Esophagus (tissue), 2 donors: ENCODE results near the gene IL2RA. TPM values are rescaled to one million over a fixed set of nuclear protein-coding genes. Genes with fewer than 3 reads are reported as not detected.

Source experiments
- H3K27ac ChIP-seq, 2 donors: one replicate each; pipeline ENCODE4 v1.5.1; 2013; ENCODE audit warnings: low read depth in 2 of 2, mild to moderate bottlenecking in 2 of 2, inconsistent platforms in 1 of 2, low read length in 1 of 2, moderate library complexity in 1 of 2
- H3K27me3 ChIP-seq, 2 donors: one replicate each; pipeline ENCODE4 v1.6.1; 2013; ENCODE audit warnings: low read length in 2 of 2, control low read depth in 1 of 2, mild to moderate bottlenecking in 1 of 2; ENCODE audit not compliant: insufficient read depth in 2 of 2, control insufficient read depth in 1 of 2
- H3K36me3 ChIP-seq, 2 donors: one replicate each; pipeline ENCODE4 v1.6.1; 2013; ENCODE audit warnings: low read length in 1 of 2; ENCODE audit not compliant: control insufficient read depth in 2 of 2, insufficient read depth in 2 of 2
- H3K4me1 ChIP-seq, 2 donors: one replicate each; pipeline ENCODE4 v1.6.1; 2013; ENCODE audit warnings: low read length in 1 of 2; ENCODE audit not compliant: control insufficient read depth in 2 of 2, insufficient read depth in 2 of 2
- H3K4me3 ChIP-seq, 2 donors: one replicate each; pipeline ENCODE4 v1.5.1; 2013; ENCODE audit warnings: low read length in 2 of 2, mild to moderate bottlenecking in 2 of 2, low read depth in 1 of 2, moderate library complexity in 1 of 2
- H3K9me3 ChIP-seq, 2 donors: one replicate each; pipeline ENCODE4 v1.6.1; 2013; ENCODE audit warnings: mild to moderate bottlenecking in 2 of 2, low read depth in 1 of 2, low read length in 1 of 2, moderate library complexity in 1 of 2; ENCODE audit not compliant: control insufficient read depth in 2 of 2, insufficient read depth in 1 of 2
- WGBS, 2 donors: extraction: QIAGEN DNeasy Blood & Tissue Kit; methylation state at CpG; one replicate each; pipeline ENCODE4 v1.1.7; 2013; 5-methylcytosine and 5-hydroxymethylcytosine counted together
- polyA plus RNA-seq, 2 donors: library from polyadenylated mRNA; stranded (reverse); fragments of 200-250 nt; gene quantifications; one replicate each; pipeline ENCODE4 v1.2.3, GENCODE V29; 2013
- donor health status: healthy with polysubstance abuse.
- donor health status: Bipolar disorder and iron deficiency.

IL2RA gene
- polyA plus RNA-seq, 2 donors: 0.16 to 0.18 TPM

GRCh38 chr10:6100370-6100769 is 38.2 kb upstream of the IL2RA start:
- Histone ChIP-seq H3K27ac (no peak overlapping the region), H3K4me3 (no peak overlapping the region), H3K36me3 (peaks cover 3 to 14% of the 10 kb centered on the region in 2 donors), H3K27me3 (no peaks in the 10 kb centered on the region), H3K9me3 (no peaks in the 10 kb centered on the region), H3K4me1 (peaks cover 0 to 2% of the 10 kb centered on the region in 2 donors)
- 75 to 83% methylated on average over 1 of the region's 1 CpG for WGBS, 2 donors

- peaks cover 0 to 2% of the 10 kb centered on the region in 2 donors for H3K4me1 ChIP-seq
- no peaks in the 10 kb centered on the region for H3K9me3 ChIP-seq
- WGBS, 2 donors: 90% methylated on average over 7 of the region's 7 CpGs
- H3K27ac ChIP-seq: no peak overlapping the region
- peaks cover 3 to 12% of the 10 kb centered on the region in 2 donors for H3K36me3 ChIP-seq
- H3K4me3 ChIP-seq: no peak overlapping the region
- no peaks in the 10 kb centered on the region for H3K27me3 ChIP-seq
Measured at GRCh38 chr10:6098156-6098555, 36.0 kb upstream of the IL2RA start.

- Histone ChIP-seq H3K27me3 (no peaks in the 10 kb centered on the region), H3K27ac (no peak overlapping the region), H3K4me3 (no peak overlapping the region), H3K36me3 (peaks cover 3 to 10% of the 10 kb centered on the region in 2 donors), H3K4me1 (peaks cover 0 to 2% of the 10 kb centered on the region in 2 donors), H3K9me3 (no peaks in the 10 kb centered on the region)
- 93 to 98% methylated on average over 5 of the region's 5 CpGs for WGBS, 2 donors
Measured at GRCh38 chr10:6097063-6097462, 34.9 kb upstream of the IL2RA start.

GRCh38 chr10:6095810-6096570 is 33.8 kb upstream of the IL2RA start:
- peaks cover 3 to 7% of the 10 kb centered on the region in 2 donors for H3K36me3 ChIP-seq
- H3K9me3 ChIP-seq: no peaks in the 10 kb centered on the region
- H3K27ac ChIP-seq: no peak overlapping the region
- H3K4me3 ChIP-seq: no peak overlapping the region
- H3K27me3 ChIP-seq: no peaks in the 10 kb centered on the region
- peaks cover 0 to 4% of the 10 kb centered on the region in 2 donors for H3K4me1 ChIP-seq
- WGBS, 2 donors: 79 to 80% methylated on average over 12 of the region's 12 CpGs

- Histone ChIP-seq H3K27me3 (no peaks in the 10 kb centered on the region), H3K9me3 (no peaks in the 10 kb centered on the region), H3K36me3 (peaks cover 2 to 4% of the 10 kb centered on the region in 2 donors), H3K4me3 (no peak overlapping the region), H3K27ac (no peak overlapping the region), H3K4me1 (peaks cover 0 to 4% of the 10 kb centered on the region in 2 donors)
- 69 to 73% methylated on average over 2 of the region's 2 CpGs for WGBS, 2 donors
Measured at GRCh38 chr10:6092731-6093130, 30.6 kb upstream of the IL2RA start.

- H3K4me1 ChIP-seq: peaks cover 0 to 4% of the 10 kb centered on the region in 2 donors
- no peak overlapping the region for H3K27ac ChIP-seq
- H3K36me3 ChIP-seq: no peaks in the 10 kb centered on the region
- H3K27me3 ChIP-seq: no peaks in the 10 kb centered on the region
- 28 to 38% methylated on average over 1 of the region's 1 CpG for WGBS, 2 donors
- no peaks in the 10 kb centered on the region for H3K9me3 ChIP-seq
- no peak overlapping the region for H3K4me3 ChIP-seq
Measured at GRCh38 chr10:6091630-6092029, 29.5 kb upstream of the IL2RA start.

GRCh38 chr10:6089334-6090219 is 27.4 kb upstream of the IL2RA start:
- Histone ChIP-seq H3K27me3 (no peaks in the 10 kb centered on the region), H3K36me3 (no peaks in the 10 kb centered on the region), H3K27ac (peak overlapping the region; percentile 79 to 83), H3K4me3 (peak overlapping the region; percentile 92 to 94), H3K9me3 (no peaks in the 10 kb centered on the region), H3K4me1 (peaks cover 0 to 4% of the 10 kb centered on the region in 2 donors)
- 0 to 1% methylated on average over 49 to 53 of the region's 53 CpGs for WGBS, 2 donors

GRCh38 chr10:6088721-6089333 is 26.7 kb upstream of the IL2RA start, which contains the start of gene RBM17:
RBM17 (plus strand) TSS chr10:6089034; CDS start chr10:6097066, 8,032 bp downstream.
- Histone ChIP-seq H3K36me3 (no peaks in the 10 kb centered on the region), H3K4me1 (peaks cover 0 to 4% of the 10 kb centered on the region in 2 donors), H3K27me3 (no peaks in the 10 kb centered on the region), H3K27ac (peak within 1 kb of the TSS; percentile 79 to 83), H3K9me3 (no peaks in the 10 kb centered on the region), H3K4me3 (peak within 1 kb of the TSS; percentile 92 to 94)
- 0 to 1% methylated on average over 44 to 77 of the region's 77 CpGs for WGBS, 2 donors
